ENCODE data around the gene RECQL.
"Not testable (repeated sequence)": the region's sequence is repeated elsewhere in the genome, so short reads cannot be mapped to it uniquely, and the experiment has no call there.

The RECQL gene

GRCh38 chr12:21419009-21419699, 82.3 kb downstream of the RECQL start:
- not testable (repeated sequence) for DNase-seq (ENCODE audit: low spot score)
